K562 (cell line): ENCODE measurements around the gene KIF15. TPM values are rescaled to one million over a fixed set of nuclear protein-coding genes. Genes with fewer than 3 reads are reported as not detected.
A peak's percentile ranks its signal among the peaks of the same experiment; 100 is the strongest.

Source experiments
- ATAC-seq: fragments of 200-7000 bp; cut with Tn5 transposase; 3 replicates; pipeline ENCODE4 v1.9.1; 2020; ENCODE audit warnings: moderate library complexity
- BruUV-seq: library from RNA; stranded (reverse); fragments of 400-500 nt; replicated peaks from 2 replicates; lab custom pipeline; 2021; lab: Mats Ljungman, UMichigan
- CTCF ChIA-PET: fragments of 300-600 bp; formaldehyde crosslinking; extraction: SDS; loops from one replicate; lab custom pipeline; 2021; ENCODE audit warnings: low intra/inter-chr PET ratio; lab: Yijun Ruan, JAX
- POLR2A ChIA-PET: fragments of 300-600, 350-650 bp; sonication (Branson Sonifier 250); formaldehyde crosslinking; extraction: SDS; loops from one replicate; lab custom pipeline; 2021; ENCODE audit warnings: antibody characterized with exemption, inconsistent platforms; lab: Yijun Ruan, JAX
- DNase-seq, 4 experiments: peaks; one replicate each; pipeline versions ENCODE4 v3.0.0 to v3.0.0-alpha.2; 2011 to 2018; ENCODE audit warnings: low spot score in 3 of 4, mixed read lengths in 3 of 4; ENCODE audit errors: extremely low read depth in 1 of 4
- FAIRE-seq: peaks from 2 replicates; lab custom pipeline; 2011; peaks lifted over from hg19 to GRCh38; lab: Jason Lieb, UNC
- H2AFZ ChIP-seq: 2 replicates; pipeline ENCODE4 v1.6.0; 2011; ENCODE audit warnings: low read depth, low read length, control low read depth, inconsistent platforms
- H3K27ac ChIP-seq: fragments of 200-600 bp; 3 replicates; pipeline ENCODE4 v1.8.0; 2011; ENCODE audit warnings: low read depth, mild to moderate bottlenecking, control low read depth, inconsistent platforms, low read length, moderate library complexity, mixed read lengths; ENCODE audit errors: extremely low read depth
- H3K27me3 ChIP-seq, 2 experiments: fragments of 300-600 bp in 1 of 2; 2 replicates in 1 of 2; 3 replicates in 1 of 2; pipeline versions ENCODE4 v1.6.0 to v1.8.0; 2011; ENCODE audit warnings: inconsistent platforms in 2 of 2, low read length in 2 of 2, mild to moderate bottlenecking in 1 of 2, mixed read lengths in 1 of 2, moderate library complexity in 1 of 2; ENCODE audit not compliant: control insufficient read depth in 2 of 2, insufficient read depth in 2 of 2
- H3K36me3 ChIP-seq: fragments of 300-600 bp; 3 replicates; pipeline ENCODE4 v1.8.0; 2011; ENCODE audit warnings: mild to moderate bottlenecking, low read length, inconsistent platforms; ENCODE audit not compliant: control insufficient read depth, insufficient read depth
- H3K4me1 ChIP-seq, 2 experiments: fragments of 200-600 bp in 1 of 2; replicated peaks in 1 of 2; 2 replicates in 1 of 2; 3 replicates in 1 of 2; pipeline versions ENCODE4 v1.5.1 to v1.8.0; 2011; ENCODE audit warnings: inconsistent platforms in 2 of 2, low read length in 2 of 2, mild to moderate bottlenecking in 1 of 2, mixed read lengths in 1 of 2, moderate library complexity in 1 of 2; ENCODE audit not compliant: control insufficient read depth in 2 of 2, insufficient read depth in 2 of 2
- H3K4me2 ChIP-seq: 2 replicates; pipeline ENCODE4 v1.6.1; 2011; ENCODE audit warnings: low read length, control low read depth, inconsistent platforms, mixed read lengths; ENCODE audit not compliant: insufficient read depth
- H3K4me3 ChIP-seq: fragments of 200-600 bp; sonication (generic), shearing (Covaris generic); 2 replicates; pipeline ENCODE4 v1.5.1; 2016; ENCODE audit warnings: control low read depth, inconsistent platforms
- H3K79me2 ChIP-seq: fragments of 200-600 bp; 3 replicates; pipeline ENCODE4 v1.8.0; 2011; ENCODE audit warnings: low read length, inconsistent platforms; ENCODE audit not compliant: control insufficient read depth, insufficient read depth
- H3K9ac ChIP-seq, 2 experiments: 2 replicates each; pipeline versions ENCODE4 v1.6.0 to v1.6.1; 2011; ENCODE audit warnings: low read depth in 2 of 2, low read length in 2 of 2, control low read depth in 1 of 2, inconsistent platforms in 1 of 2, mild to moderate bottlenecking in 1 of 2, mixed read lengths in 1 of 2; ENCODE audit not compliant: insufficient read depth in 1 of 2
- H3K9me1 ChIP-seq: one replicate; pipeline ENCODE4 v1.6.0; 2011; ENCODE audit warnings: inconsistent platforms, mild to moderate bottlenecking, low read length, moderate library complexity; ENCODE audit not compliant: control insufficient read depth, insufficient read depth
- H3K9me3 ChIP-seq: replicated peaks from 2 replicates; pipeline ENCODE4 v1.5.1; 2011; ENCODE audit warnings: low read depth, low read length, inconsistent platforms; ENCODE audit not compliant: control insufficient read depth, insufficient read depth
- H4K20me1 ChIP-seq: replicated peaks from 2 replicates; pipeline ENCODE4 v1.6.1; 2011; ENCODE audit warnings: low read length, inconsistent platforms, mixed read lengths; ENCODE audit not compliant: control insufficient read depth, insufficient read depth
- FOSL1 ChIP-seq: fragments of 200-800 bp; sonication (Bioruptor generic); conservative IDR thresholded peaks from 2 replicates; pipeline ENCODE4 v1.6.1; 2016; ENCODE audit warnings: missing genetic modification characterization, missing compliant biosample characterization
- GATAD2A ChIP-seq: fragments of 450-650 bp; IDR thresholded peaks from 2 replicates; pipeline ENCODE4 v1.6.1; 2017
- GATAD2B ChIP-seq: fragments of 450-650 bp; IDR thresholded peaks from 2 replicates; pipeline ENCODE4 v1.6.1; 2017; ENCODE audit warnings: mild to moderate bottlenecking, borderline replicate concordance
- RBFOX2 ChIP-seq: fragments of 200-400 bp; formaldehyde crosslinking; IDR thresholded peaks from 2 replicates; pipeline ENCODE4 v1.6.1; 2017; ENCODE audit warnings: low read depth, mild to moderate bottlenecking, low read length, moderate library complexity
- RBM15 ChIP-seq: fragments of 200-400 bp; formaldehyde crosslinking; IDR thresholded peaks from 2 replicates; pipeline ENCODE4 v1.6.1; 2018; ENCODE audit warnings: mild to moderate bottlenecking, low read length, moderate library complexity; ENCODE audit not compliant: insufficient read depth
- RNF2 ChIP-seq: sonication (generic); IDR thresholded peaks from 2 replicates; pipeline ENCODE4 v1.6.1; 2016
- SMARCB1 ChIP-seq: IDR thresholded peaks from 2 replicates; pipeline ENCODE4 v1.6.1; 2011; ENCODE audit warnings: improper control_type of control experiment, low read depth; ENCODE audit not compliant: insufficient read length
- XRCC4 ChIP-seq: IDR thresholded peaks from one replicate; pipeline ENCODE4 v1.6.1; 2011; ENCODE audit not compliant: insufficient read depth, insufficient read length; ENCODE audit errors: extremely low read depth
- ZFP36 ChIP-seq: fragments of 150-350 bp; IDR thresholded peaks from 2 replicates; pipeline ENCODE4 v1.6.1; 2018; ENCODE audit warnings: low read length, low read depth; ENCODE audit not compliant: partially characterized antibody
- ZNF282 ChIP-seq: sonication (generic); formaldehyde crosslinking; IDR thresholded peaks from 2 replicates; pipeline ENCODE4 v1.8.1; 2023; ENCODE audit warnings: missing genetic modification reagents
- ZNF408 ChIP-seq: fragments of 250-450 bp; sonication (Bioruptor Pico); IDR thresholded peaks from 2 replicates; pipeline ENCODE4 v1.4.0; 2020; ENCODE audit warnings: low read depth, mild to moderate bottlenecking, moderate library complexity
- WGBS: fragments of 100-300 bp; shearing (Covaris generic); methylation state at CpG from one replicate; pipeline ENCODE4 v1.1.6; 2016; ENCODE audit warnings: low coverage, mixed read lengths; ENCODE audit not compliant: insufficient coverage; ENCODE audit errors: missing lambda C conversion rate; 5-methylcytosine and 5-hydroxymethylcytosine counted together
- in situ Hi-C: fragments of 300-500 bp; cut with MboI; formaldehyde crosslinking; loops from 4 replicates; pipeline ENCODE4 v1.15.0; 2018; ENCODE audit warnings: inconsistent platforms, mixed read lengths
- intact Hi-C: fragments of 100-400 bp; cut with micrococcal nuclease; formaldehyde crosslinking; loops from 2 replicates; pipeline ENCODE4 v1.14.2; 2022
- polyA plus RNA-seq, 8 experiments: library from polyadenylated mRNA; depleted of rRNA in 4 of 8; stranded (reverse) in 5 of 8; unstranded in 3 of 8; fragments of >200 nt; fragmentation: Nextera tagmentation in 2 of 8; fragmentation: Illumina TruSeq in 1 of 8; extraction: Ambion mirVana in 2 of 8; extraction: Trizol in 1 of 8; gene quantifications; 2 replicates each; pipeline versions ENCODE4 v1.2.1 to v1.2.3, GENCODE V29; 2011 to 2014; ENCODE audit warnings: inconsistent platforms in 1 of 8, missing spikeins in 1 of 8
- total RNA-seq, 7 experiments: library from RNA; depleted of rRNA in 6 of 7; stranded (reverse); fragments of >200 nt in 6 of 7; fragmentation: Illumina TruSeq in 2 of 7; extraction: Trizol in 2 of 7; gene quantifications; 2 replicates each; pipeline versions ENCODE4 v1.2.1 to v1.2.3, GENCODE V29; 2011 to 2021; ENCODE audit warnings: low replicate concordance in 1 of 7
- TF ChIP-seq, protein P1 (sequence below): fragments of 450-650 bp; conservative IDR thresholded peaks from 2 replicates; pipeline ENCODE4 v1.6.1; 2016; ENCODE audit warnings: missing genetic modification characterization, low read depth, mild to moderate bottlenecking, missing compliant biosample characterization, moderate library complexity

Gene KIF15
- total and polyA plus RNA-seq, 9 of the 15 experiments (the other 6 are each of a cell fraction or from before 2014, with no cell fraction given): 9.0 to 45.9 (median 26.0) TPM

DNA sequence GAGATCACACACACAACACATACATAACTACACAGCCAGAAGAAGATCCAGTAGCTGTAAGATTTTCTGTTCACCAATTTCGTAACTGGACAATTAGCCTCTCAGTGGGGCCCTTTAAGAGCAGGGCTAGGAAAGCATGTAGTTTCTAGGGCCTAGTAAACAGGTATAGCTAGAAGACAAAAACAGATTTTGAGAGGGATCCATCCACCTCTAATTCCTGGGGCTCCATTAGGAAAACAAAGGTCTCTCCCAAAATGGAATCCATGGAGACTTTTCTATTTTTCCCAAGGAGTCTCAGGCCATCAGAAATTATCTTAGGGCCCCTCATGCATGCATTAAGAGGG lies 10.5 kb downstream of the KIF15 start (continued):
- TF ChIP-seq, protein P1, sequence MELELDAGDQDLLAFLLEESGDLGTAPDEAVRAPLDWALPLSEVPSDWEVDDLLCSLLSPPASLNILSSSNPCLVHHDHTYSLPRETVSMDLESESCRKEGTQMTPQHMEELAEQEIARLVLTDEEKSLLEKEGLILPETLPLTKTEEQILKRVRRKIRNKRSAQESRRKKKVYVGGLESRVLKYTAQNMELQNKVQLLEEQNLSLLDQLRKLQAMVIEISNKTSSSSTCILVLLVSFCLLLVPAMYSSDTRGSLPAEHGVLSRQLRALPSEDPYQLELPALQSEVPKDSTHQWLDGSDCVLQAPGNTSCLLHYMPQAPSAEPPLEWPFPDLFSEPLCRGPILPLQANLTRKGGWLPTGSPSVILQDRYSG (tag): no peak
- TF ChIP-seq ZFP36: peak; percentile 87

DNA sequence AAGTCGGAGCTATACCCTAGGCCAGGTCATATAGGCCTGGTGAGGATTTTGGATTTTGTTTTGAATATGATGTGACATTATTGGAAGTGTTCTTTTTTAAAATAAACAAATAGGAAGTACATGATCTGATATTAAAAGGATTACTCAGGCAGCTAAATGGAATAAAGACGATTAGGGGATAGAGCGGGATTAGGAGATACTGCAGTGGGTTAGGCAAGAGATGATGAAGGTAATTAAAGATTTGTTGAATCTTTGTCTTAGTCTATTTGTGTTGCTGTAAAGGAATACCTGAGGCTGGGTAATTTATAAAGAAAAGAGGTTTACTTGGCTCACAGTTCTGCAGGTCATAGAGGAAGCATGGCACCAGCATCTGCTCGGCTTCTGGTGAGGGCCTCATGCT lies 21.3 kb downstream of the KIF15 start:
- Histone ChIP-seq H3K9ac (no peak overlapping the region), H3K9me1 (no peaks in the 10 kb centered on the region), H3K36me3 (peaks cover 68% of the 10 kb centered on the region), H3K79me2 (no peaks in the 10 kb centered on the region; the same call in 2 of the 3 replicates), H4K20me1 (no peaks in the 10 kb centered on the region), H3K4me3 (no peak overlapping the region), H3K27ac (no peak overlapping the region), H3K4me2 (no peak overlapping the region), H2AFZ (no peak overlapping the region), H3K27me3 (no peaks in the 10 kb centered on the region), H3K4me1 (no peaks in the 10 kb centered on the region), H3K9me3 (no peaks in the 10 kb centered on the region)
- no peak for TF ChIP-seq RNF2
- no peak for TF ChIP-seq FOSL1 (tag)
- TF ChIP-seq GATAD2A: no peak
- no peak for TF ChIP-seq RBM15
- TF ChIP-seq SMARCB1: no peak
- TF ChIP-seq ZNF282: no peak
- no peak for TF ChIP-seq GATAD2B
- no peak for TF ChIP-seq ZNF408 (CRISPR knock-in tag)
- TF ChIP-seq XRCC4: no peak
- TF ChIP-seq RBFOX2: no peak
- FAIRE-seq (no peak), DNase-seq (no peak), ATAC-seq (no peak)
- intact Hi-C loops: no loop called here
- in situ Hi-C loops: no loop called here
- no TSS peak for BruUV-seq
- POLR2A ChIA-PET: interaction anchor here (1.5 kb wide), 1 partner anchor 21 kb away, joined by 11 read pairs; the partner anchor contains the start of gene KIF15
- CTCF ChIA-PET: no interaction called here
- 94% methylated on average over 4 of the region's 4 CpGs for WGBS
